Loucy (cell line): ENCODE data around the gene SERPING1.

Source experiments
- EZH2phosphoT487 ChIP-seq: fragments of 200-600 bp; IDR thresholded peaks from 2 replicates; pipeline ENCODE4 v1.6.1; 2018; ENCODE audit warnings: antibody characterized with exemption, mild to moderate bottlenecking, moderate library complexity, borderline replicate concordance
- TF ChIP-seq, protein P1 (sequence below): fragments of 200-600 bp; sonication (generic); conservative IDR thresholded peaks from 2 replicates; pipeline ENCODE4 v1.5.1; 2014; ENCODE audit warnings: mild to moderate bottlenecking, antibody characterized with exemption, low read length

DNA sequence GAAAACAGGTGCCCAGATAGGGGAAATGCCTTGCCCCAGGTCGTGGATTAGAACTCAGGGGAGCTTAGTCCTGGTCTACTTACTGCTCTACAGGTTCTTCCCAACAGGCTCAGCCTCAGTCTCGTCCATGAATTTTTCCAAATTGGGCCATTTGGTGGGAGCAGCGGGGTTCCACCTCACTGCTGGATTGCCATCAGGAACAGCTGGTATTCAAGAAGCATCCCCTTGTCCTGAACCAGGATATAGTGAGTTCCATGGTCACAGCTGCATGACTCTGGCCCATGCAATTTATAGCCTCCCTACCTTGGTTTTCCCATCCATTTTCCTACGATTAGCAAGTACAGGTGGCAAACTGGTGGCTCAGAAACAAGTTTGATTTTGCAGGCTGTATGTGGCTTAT, 23.4 kb upstream of the SERPING1 start:
- TF ChIP-seq, protein P1, sequence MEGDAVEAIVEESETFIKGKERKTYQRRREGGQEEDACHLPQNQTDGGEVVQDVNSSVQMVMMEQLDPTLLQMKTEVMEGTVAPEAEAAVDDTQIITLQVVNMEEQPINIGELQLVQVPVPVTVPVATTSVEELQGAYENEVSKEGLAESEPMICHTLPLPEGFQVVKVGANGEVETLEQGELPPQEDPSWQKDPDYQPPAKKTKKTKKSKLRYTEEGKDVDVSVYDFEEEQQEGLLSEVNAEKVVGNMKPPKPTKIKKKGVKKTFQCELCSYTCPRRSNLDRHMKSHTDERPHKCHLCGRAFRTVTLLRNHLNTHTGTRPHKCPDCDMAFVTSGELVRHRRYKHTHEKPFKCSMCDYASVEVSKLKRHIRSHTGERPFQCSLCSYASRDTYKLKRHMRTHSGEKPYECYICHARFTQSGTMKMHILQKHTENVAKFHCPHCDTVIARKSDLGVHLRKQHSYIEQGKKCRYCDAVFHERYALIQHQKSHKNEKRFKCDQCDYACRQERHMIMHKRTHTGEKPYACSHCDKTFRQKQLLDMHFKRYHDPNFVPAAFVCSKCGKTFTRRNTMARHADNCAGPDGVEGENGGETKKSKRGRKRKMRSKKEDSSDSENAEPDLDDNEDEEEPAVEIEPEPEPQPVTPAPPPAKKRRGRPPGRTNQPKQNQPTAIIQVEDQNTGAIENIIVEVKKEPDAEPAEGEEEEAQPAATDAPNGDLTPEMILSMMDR, result no peak
- TF ChIP-seq EZH2phosphoT487, result no peak
